HUDEP-2 (cell line): Measurements from ENCODE around the gene SLC44A5.
A peak's percentile ranks its signal among the peaks of the same experiment; 100 is the strongest.

Experiments
- DNase-seq, 76 experiments: peaks; one replicate each; lab custom pipeline; 2025; ENCODE audit not compliant: unreplicated experiment in 76 of 76; lab: John Stamatoyannopoulos, UW

The SLC44A5 gene

GRCh38 chr1:75589637-75590036 is 21.3 kb downstream of the SLC44A5 start:
- no peak for DNase-seq

- DNase-seq = no peak
Measured at GRCh38 chr1:75588779-75589475, 22.0 kb downstream of the SLC44A5 start.

- DNase-seq = no peak
Measured at GRCh38 chr1:75587692-75588091, 23.2 kb downstream of the SLC44A5 start.

- no peak for DNase-seq
Measured at GRCh38 chr1:75583282-75583681, 27.6 kb downstream of the SLC44A5 start.

GRCh38 chr1:75582725-75583261 is 28.1 kb downstream of the SLC44A5 start:
- peak in 4 of 76 experiments; percentile 1 to 15 (median 6) for DNase-seq

- no peak for DNase-seq
Measured at GRCh38 chr1:75579046-75579445, 31.9 kb downstream of the SLC44A5 start.

- DNase-seq = no peak
Measured at GRCh38 chr1:75575837-75576236, 35.1 kb downstream of the SLC44A5 start.

GRCh38 chr1:75567191-75567590 is 43.7 kb downstream of the SLC44A5 start:
- DNase-seq = no peak

- DNase-seq = no peak
Measured at GRCh38 chr1:75559800-75560199, 51.1 kb downstream of the SLC44A5 start.

GRCh38 chr1:75559136-75559535 is 51.8 kb downstream of the SLC44A5 start:
- no peak for DNase-seq

GRCh38 chr1:75554870-75555269 is 56.0 kb downstream of the SLC44A5 start:
- DNase-seq = no peak

GRCh38 chr1:75554181-75554580 is 56.7 kb downstream of the SLC44A5 start:
- no peak for DNase-seq

- no peak for DNase-seq
Measured at GRCh38 chr1:75550559-75550958, 60.4 kb downstream of the SLC44A5 start.

GRCh38 chr1:75548721-75549480 is 62.0 kb downstream of the SLC44A5 start:
- DNase-seq = no peak

- no peak for DNase-seq
Measured at GRCh38 chr1:75543705-75544104, 67.2 kb downstream of the SLC44A5 start.

GRCh38 chr1:75542818-75543570 is 67.9 kb downstream of the SLC44A5 start:
- no peak for DNase-seq

GRCh38 chr1:75539230-75540116 is 71.4 kb downstream of the SLC44A5 start:
- DNase-seq = no peak

- no peak for DNase-seq
Measured at GRCh38 chr1:75533085-75533484, 77.8 kb downstream of the SLC44A5 start.

GRCh38 chr1:75531570-75531969 is 79.3 kb downstream of the SLC44A5 start:
- DNase-seq = no peak

- DNase-seq = no peak
Measured at GRCh38 chr1:75529488-75529887, 81.4 kb downstream of the SLC44A5 start.
